GM21526 (cell line): Measurements from ENCODE around the gene HSPG2.
"Not testable (repeated sequence)": the region's sequence is repeated elsewhere in the genome, so short reads cannot be mapped to it uniquely, and the experiment has no call there.

ENCODE experiments used
- ATAC-seq: cut with Tn5 transposase; IDR thresholded peaks from one replicate; pipeline ENCODE4 v1.9.1; 2021; ENCODE audit warnings: moderate library complexity; ENCODE audit not compliant: unreplicated experiment, low FRiP score

The HSPG2 gene

DNA sequence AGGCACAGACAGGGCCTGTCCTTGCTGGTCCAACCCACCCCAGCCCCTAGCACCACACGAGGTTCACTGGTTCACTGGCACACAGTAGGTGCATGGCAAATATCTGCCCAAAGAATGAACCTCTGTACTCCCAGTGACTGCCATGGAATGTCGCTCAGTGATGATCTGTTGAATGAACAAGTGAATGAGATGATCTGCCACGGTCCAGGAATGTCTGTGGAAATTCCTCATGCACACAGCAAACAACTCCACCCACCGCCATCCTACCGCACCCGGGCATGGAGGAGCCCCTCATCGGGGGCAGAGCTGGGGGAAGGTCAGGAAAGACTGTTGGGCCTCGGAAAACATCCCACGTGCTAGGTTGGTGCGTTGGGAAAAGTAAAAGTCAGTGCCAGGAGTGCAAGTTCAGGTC is 1.7 kb downstream of the HSPG2 start:
- ATAC-seq: no peak

DNA sequence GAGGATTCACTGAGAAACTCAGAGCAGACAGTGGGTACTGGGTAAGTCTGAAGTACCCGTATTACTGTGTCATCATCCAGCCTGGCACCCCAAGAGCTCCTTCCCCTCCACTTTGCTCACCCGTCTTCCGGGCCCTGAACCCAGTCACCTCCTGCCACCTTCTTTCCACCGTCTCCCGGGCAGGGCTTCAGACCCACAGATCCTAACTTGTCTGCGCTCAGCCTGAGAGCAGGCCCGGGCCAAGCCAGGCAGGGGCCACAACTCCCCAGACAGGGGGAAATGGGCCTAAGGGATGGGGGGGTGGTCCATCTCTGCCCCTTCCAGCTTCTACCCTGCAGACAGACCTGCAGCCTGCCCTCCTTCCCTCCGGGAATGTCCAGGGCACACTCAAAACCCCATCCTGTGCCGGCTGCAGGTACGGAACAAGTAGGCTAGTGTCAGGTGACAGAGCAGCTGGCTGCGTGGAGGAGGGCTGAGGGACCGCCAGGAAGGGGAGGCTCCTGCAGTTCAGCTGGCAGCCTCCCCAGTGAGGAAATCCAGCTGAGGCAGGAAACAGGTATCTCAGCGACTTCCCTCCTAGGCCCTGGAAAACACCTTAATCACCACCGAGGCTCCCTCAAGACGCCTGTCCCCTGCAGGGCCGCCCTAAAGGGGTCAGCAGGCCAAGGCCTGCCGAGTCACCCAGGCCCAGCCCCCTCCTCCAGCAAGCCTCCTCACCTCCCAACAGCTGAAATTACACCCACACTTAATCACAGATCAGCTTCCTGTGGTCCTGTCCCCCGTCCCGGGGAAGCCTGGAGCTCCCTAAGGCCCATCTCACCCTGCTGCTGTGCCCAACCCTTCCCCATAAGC is 3.5 kb downstream of the HSPG2 start:
- no peak for ATAC-seq

DNA sequence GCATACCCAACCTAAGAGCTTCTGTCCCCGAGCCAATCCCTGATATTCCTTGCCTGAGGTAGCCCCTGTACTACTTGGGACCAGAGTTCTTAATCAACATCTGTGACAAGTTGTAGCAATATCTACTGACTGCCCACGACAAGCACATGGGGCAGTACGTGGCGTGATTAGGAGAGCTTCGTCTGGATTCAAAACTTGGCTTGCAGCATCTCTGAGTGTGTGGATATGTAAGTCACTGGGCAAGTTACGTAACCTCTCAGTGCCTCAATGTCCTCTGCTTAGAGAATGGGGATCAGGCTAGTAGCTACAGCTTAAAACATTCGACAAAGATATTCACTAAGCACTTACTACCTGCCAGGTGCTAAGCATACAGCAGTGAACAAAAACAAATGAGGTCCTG is 5.0 kb downstream of the HSPG2 start:
- no peak for ATAC-seq

DNA sequence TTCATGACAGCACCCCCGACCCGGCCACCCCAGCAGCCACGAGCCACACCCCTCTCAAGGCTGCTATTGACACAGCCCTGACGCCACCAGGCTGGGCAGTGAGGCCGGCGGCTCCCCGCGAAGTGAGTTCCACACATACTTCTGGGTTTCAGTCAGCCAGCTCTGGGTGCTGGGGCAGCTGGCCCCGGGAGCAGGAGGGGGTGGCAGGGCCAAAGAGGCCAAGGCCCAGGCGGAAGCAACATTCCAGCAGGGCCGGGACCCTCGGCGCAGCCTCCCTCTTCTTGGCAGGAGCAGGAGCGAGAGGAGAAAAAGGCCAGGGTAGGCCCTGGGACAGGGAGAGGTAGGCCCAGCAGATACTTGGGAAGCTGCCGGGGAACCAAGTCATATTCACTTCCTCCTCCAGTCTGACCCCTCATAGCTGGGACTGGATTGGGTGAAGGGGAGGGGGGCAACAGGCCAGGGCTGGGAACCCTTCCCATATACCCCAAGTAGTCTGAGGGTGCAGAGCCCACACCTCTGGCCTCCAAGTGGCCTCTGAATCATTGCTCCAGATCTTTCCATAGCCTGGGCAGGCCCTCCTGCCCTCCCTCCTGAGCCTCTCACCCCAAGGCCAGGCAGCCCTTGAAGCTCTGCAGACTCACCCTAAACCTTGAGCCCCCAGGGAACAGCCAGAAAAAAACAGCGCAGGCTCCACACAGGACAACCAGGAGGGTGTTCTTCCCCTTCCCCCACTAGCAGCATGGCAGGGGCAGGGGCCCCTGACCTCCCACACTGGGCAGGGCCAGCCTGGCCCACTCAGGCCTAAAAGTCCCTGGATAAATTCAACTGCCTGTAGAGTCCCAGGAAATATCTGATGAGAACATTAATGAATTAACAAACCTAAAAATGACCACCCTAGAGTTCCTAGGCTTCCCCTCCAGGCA is 5.7 kb downstream of the HSPG2 start:
- ATAC-seq: no peak

DNA sequence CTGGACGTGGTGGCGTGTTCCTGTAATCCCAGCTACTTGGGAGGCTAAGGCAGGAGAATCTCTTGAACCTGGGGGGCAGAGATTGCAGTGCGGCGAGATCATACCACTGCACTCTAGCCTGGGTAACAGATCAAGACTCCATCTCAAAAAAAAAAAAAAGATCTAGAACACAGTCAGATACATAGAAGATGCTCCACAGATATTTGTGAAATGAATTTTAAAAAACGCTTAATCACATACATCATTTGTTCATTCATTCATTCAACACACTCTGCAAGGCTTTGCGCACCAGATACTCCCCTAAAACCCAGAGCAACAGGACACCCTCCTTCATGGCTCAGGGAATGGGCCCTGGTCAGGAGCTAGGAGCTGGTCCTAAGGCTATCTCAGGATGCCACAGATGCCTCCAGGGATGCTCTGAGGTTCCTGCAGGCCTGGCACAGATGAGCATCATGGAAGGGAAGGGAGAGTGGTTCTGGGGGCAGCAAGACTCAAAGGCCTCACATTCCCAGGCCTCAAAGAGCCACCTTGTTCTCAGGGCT is 6.4 kb downstream of the HSPG2 start:
- ATAC-seq: no peak

DNA sequence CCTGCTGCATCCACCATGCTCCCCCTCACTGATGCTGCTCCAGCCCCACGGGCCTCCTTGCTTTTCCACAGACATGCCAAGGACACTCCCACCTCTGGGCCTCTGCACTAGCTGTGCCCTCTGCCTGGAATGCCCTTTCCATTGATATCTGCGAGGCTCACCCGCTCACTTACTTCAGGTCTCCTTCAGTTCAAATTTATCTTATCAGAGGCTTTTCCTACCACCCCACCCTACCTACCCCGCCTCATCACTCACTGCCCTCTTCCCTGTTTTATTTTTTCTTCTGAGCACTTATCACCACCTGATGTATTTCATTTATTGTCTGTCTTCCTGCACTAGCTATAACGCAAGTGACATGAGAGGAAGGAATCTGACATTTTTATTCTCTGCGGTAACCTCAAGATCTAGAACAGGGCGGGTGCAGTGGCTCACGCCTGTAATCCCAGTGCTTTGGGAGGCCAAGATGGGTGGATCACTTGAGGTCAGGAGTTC is 7.0 kb downstream of the HSPG2 start:
- ATAC-seq: no peak

DNA sequence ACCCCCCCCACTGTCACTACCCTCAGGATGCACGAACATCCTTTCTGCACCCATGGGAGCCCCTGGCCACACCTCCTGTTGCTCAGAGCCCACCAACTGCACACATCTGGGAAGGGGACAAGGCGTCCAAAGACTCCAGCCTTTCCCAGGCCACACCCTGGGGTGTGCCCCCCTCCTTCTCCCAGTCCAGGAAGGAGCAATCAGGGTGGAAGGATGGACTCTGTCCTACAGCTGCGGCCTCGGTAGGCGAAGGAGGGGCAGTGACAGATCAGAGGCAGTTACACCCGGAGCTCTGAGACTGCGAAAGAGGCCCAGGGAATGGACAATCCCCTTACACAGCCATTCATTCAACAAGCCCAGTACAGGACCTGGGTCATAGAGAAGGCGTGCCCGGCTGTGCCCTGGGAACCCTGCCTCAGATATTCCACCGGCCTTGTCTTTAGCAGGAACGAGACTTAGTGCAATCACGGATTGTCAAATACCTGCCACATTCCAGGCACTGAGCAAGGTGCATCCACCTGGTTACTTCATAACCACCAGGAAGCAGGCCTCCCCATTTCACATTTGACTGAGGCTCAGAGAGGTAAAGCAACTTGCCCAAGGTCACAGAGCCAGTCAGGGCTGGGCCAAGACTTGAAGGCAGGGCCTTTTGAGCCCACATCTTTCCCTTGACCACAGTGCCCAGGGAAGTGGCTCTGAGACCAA is 9.4 kb downstream of the HSPG2 start:
- ATAC-seq: no peak

DNA sequence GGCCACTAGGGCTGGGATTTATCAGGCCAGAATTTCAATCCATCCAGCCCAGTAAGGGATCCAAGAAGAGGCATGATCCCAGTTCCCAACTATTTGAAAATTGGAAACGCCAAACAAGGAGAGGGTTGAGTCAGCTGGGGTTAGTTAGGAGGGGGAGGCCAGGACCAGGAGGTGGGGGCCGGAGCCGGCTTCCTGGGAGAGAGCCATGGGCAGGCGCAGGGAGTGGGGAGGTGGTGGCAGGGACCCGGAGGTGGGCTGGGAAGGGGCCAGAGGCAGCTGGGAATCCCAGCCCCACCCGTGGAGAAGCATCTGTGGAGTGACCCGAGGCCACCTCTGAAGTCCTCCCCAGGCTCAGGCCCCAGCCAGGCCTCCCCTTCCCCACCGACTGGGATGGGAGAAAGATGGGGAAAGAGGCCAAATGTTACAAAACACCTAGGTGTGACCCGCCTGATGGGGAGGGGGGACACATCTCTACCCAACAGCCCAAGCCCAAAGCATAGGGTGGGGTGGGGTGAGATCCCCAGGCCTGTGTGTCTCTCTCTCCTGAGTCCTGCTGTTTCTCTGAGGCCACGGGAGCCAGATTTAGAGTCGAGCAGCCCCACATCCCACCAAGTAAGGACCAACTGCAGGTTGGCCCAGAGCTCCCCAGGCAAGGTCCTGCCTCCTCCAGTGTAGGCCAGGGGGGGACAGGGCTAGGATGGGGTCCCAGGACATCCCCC is 10.1 kb downstream of the HSPG2 start:
- ATAC-seq: no peak

DNA sequence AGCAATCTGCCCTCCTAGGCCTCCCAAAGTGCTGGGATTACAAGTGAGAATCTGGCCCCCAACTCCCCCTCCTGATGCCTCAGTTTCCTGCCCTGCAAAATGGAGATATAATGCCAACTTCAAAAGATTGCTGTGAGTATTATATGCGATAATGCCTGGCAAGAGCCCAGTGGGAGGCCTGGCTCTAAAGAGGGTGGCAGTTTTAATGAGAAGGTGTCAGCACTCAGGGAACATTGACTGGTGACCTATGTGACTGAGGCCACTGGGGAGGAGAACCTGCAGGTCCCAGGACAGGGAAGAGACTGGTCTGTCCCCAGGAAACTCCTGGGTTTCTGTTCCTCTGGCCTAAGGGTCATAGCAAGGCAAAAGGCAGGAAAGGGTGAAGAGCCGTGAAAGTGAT is 11.0 kb downstream of the HSPG2 start:
- ATAC-seq: no peak

DNA sequence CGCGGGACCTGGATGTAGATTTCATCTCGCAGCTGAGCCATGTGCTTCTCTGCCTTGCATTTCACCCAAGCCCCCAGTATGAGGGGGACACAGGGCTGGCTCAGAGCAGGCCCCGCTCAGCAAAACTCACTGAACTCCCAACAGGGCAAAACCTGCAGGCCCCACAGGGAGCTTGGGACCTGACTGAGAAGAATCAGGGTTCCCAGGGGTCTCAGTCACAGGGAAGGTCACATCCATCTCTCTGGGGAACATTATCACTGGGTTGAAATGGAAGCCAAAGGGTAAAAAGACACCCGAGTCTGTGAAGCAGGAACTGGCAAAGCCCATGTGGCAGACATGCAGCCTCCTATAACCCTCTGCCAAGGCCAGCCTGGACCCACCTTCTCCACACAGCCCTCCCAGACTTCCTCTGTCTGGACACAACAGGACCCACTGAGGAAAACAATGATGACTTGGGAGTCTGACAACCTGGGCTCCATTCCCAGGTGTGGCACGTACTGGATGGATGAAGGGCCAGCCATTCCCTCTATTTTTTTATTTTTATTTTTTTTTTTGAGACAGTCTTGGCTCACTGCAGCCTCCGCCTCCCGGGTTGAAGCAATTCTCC is 11.7 kb downstream of the HSPG2 start:
- ATAC-seq: no peak

DNA sequence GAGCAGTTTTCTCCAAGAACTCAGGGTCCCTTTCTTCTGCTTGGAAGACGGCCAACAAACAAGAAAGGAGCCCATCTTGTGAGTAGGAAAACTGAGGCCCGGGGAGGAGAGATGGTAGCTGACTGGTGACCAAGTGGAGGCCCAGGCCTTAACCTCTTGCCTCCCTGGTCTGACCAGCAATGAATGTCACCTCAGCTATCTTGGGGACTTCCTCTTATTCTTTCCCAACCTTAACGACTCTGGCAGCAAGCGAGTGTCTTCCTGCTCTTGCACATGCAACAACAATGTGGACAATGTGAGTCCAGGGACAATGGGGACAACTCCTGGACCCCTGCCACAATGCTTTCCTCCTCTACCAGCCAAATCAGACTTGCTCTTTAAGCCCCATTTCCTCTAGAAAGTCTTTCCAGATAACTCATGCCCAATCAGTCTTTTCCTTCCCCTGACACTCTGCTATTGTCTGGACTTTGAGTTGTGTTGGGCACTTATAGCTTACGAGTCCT is 12.6 kb downstream of the HSPG2 start:
- ATAC-seq: no peak

DNA sequence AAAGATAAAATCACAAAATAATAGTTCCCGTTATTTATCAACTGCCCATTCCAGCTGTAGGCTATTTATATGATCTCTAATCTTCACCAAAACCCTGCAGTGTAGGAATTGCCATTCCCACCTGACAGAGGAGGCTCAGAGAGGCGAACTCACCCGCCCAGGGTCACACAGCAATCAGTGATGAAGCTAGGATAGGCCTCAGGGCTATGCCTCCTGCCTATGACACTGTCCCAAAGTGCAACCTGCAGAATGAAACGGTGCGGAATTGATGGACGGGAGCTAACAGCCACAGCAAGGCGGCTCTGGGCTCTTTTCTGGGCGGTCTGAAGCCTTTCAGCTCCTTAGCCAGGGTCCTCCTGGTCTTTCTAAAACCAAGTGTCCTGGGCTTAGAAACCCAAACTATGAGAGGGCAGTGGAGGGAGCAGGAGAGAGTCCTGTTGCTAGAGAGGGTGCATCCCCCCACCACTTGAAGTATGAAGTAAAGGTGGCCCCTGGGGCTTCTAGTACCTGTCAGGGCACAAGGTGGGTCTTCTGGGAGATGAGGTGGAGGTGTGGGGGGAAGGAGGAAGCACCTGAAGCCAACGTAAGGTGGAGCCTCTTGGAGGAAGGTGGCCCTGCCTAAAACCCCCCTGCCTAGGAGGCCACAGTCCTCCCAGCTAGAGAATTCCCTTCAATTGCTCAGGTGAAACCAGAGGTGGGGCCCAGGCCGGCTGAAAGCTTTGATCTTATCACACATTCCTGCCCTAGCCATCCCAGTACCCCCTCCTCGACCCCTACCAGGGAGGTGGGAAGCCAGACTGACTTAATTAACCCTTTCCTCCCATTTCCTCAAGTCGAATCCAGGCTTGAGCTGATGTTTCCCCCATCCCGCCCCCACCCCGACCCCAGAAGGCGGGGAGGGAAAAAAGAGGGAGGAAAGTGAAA is 14.8 kb downstream of the HSPG2 start:
- ATAC-seq: no peak

DNA sequence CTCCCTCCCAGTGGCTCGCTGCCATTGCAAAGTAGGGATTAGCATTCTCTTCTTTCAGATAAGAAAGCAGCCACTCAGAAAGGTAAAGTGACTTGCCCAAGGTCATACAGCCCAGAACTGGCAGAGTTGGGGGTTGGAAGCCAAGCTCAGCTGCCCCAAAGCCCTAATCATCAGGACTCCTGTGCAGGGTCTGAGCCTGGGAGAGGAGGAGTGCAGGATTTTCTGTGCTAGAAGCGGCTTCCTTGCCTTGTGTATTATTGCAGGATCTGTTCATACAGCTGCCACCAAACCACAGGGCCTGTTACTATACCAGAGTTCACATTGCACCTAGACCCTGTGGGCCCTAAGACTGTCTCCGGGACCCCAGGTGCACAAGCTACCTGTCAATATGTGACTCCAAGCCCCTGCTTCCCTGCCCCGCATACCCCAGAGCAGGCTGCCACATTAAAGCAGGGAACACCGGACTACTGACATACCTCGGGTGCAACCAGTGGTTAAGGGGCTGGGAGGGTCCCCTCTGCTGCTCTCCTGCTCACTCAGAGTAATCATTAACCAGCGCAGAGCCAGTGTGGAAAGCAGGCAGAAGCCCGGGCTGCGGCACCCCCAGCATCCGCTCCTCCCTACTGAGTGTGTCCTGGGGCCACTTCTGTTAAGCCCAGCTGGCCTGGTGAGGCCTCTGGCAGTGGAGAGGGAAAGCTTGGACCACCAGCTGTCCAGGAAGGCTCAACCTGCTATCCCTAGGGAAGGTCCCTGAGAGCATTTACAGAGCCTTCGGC is 15.8 kb downstream of the HSPG2 start:
- no peak for ATAC-seq

DNA sequence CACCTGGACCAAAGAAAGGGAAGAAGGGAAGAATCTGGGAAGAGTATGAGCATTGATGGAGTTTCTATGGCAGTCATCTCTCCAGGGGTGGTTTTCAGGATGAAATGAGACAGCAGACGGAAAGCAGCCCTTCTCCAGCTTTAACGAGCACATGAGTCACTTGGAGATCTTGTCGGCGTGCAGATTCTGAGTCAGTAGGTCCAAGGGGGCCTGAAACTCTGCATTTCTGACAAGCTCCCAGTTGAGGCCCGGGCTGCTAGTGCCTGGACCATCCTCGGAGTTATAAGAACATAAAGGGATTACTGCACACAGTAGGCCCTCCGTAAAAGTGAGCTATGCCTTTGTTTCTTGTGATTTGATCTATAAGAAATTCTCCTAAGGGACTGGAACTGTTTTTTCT is 17.6 kb downstream of the HSPG2 start:
- ATAC-seq: no peak

DNA sequence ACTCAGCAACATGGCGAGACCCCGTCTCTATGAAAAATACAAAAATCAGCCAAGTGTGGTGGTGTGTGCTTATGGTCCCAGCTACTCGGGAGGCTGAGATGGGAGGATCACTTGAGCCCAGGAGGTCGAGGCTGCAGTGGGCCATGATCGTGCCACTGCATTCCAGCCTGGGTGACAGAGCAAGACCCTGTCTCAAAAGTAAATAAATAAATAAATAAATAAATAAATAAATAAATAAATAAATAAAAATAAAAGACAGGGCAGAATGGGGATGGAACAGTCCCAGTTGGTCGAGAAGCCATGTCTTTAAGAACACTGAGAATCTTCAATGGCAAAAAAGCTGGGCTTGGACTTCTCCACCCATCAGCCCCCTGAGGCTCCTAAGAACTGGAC is 19.9 kb downstream of the HSPG2 start:
- ATAC-seq: not testable (repeated sequence)

DNA sequence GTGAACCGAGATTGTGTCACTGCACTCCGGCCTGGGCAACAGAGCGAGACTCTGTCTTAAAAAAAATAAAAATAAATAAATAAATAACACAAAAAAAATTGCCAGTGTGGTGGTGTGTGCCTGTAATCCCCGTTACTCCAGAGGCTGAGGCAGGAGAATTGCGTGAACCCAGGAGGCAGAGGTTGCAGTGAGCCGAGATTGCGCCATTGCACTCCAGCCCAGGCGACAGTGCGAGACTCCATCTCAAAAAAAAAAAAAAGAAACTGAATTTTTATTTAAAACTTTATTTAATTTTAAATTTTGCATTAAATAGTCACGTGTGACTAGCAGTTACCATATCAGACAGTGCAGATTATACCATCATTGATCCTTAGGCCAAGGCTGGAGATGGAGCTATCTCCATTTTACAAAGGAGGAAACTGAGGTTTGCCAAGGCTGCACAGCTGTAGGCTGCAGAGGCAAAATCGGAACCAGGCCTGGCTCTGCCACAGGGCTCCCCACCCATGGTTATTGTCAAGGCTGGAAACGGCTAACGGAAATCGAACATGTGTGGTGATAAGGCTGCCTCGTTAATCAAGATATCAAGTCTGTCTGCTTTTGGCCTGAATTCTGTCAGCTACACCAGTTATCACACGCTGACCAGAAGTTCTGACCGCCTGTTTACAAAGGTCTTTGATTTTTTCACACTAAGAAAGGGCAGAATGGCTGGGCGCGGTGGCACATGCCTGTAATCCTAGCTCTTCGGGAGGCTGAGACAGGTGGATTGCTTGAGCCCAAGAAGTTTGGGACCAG is 20.5 kb downstream of the HSPG2 start:
- no peak for ATAC-seq
